Stimulated activated effector memory CD8-positive, alpha-beta T cell treated with anti-CD3 and anti-CD28 coated beads, Interleukin-12 subunit alpha, Interleukin-12 subunit beta, amount 100 ng/mL, for 72 hours (primary cell): ENCODE data around the gene LSM4.

Experiments used
- ATAC-seq: fragments of 150-1000 bp; cut with Tn5 transposase; 2 replicates; pipeline ENCODE4 v1.10.0; 2021
- DNase-seq, 2 donors: peaks; one replicate each; pipeline ENCODE4 v3.0.0; 2021 to 2022; ENCODE audit warnings: low spot score in 2 of 2
- H3K27ac Mint-ChIP-seq: one replicate; pipeline ENCODE4 v1.8.0; 2022; ENCODE audit warnings: mild to moderate bottlenecking, mixed read lengths
- H3K36me3 Mint-ChIP-seq: one replicate; pipeline ENCODE4 v1.8.0; 2022; ENCODE audit warnings: mild to moderate bottlenecking, mixed read lengths
- H3K4me1 Mint-ChIP-seq: one replicate; pipeline ENCODE4 v1.8.0; 2022; ENCODE audit warnings: mixed read lengths
- H3K4me3 Mint-ChIP-seq: one replicate; pipeline ENCODE4 v1.8.0; 2022; ENCODE audit warnings: mild to moderate bottlenecking, mixed read lengths
- H3K9me3 Mint-ChIP-seq: one replicate; pipeline ENCODE4 v1.8.0; 2022; ENCODE audit warnings: mixed read lengths

LSM4 gene

DNA sequence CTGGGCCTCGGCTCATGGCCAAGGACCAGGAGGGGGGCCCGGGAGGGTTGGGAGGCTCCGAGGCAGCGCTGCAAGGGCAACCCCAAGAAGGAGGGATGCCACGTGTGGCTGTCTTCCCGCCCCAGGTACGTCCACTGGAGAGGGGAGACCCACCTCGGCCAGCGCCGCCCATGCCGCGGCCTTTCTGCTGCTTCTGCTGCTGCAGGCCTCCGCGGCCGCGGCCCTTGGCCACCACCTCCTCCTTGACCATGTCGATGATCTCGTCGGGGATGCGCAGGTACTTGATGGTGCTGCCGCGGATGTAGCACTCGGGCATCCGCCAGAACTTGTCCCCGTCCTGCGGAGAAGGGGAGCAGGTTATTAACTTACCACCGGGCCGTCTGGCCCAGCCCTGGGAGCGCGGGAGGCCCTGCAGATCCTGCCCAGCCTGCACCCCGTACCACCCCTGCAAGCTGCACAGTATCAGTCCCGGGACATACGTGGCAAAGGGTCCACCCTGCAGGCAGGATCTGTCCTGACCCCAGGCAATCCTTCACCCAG, 13.3 kb downstream of the LSM4 start:
- ATAC-seq (no peak), DNase-seq (no peak)
- Mint-ChIP-seq H3K4me1 (peaks cover 39% of the 10 kb centered on the region), H3K27ac (no peak overlapping the region), H3K9me3 (no peaks in the 10 kb centered on the region), H3K4me3 (no peak overlapping the region), H3K36me3 (peaks cover 89% of the 10 kb centered on the region)

DNA sequence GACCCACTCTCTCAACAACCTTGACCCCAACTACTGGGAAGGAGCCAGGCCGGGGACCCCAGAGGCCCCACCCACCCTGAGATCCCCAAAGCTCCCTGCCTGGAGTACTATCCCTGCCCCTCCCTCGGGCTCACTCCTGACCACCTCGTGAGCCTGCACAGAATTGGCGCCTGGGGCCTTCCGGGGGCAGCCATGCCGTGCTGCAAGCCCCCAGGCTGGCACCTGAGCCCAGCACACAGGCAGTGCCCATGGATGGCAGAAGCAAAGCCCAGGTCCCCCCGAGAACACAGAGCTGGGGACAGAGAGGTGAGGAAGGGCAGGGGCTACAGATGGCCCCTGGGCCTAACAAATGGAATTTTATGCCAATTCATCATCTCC, 13.9 kb downstream of the LSM4 start:
- H3K36me3 Mint-ChIP-seq, result peaks cover 89% of the 10 kb centered on the region
- no peak for ATAC-seq
- H3K27ac Mint-ChIP-seq, result peak overlapping the region; percentile 61
- peaks cover 45% of the 10 kb centered on the region for H3K4me1 Mint-ChIP-seq
- H3K4me3 Mint-ChIP-seq, result no peak overlapping the region
- H3K9me3 Mint-ChIP-seq, result no peaks in the 10 kb centered on the region
- no peak for DNase-seq

GRCh38 chr19:18308051-18308947, 14.6 kb downstream of the LSM4 start:
- Mint-ChIP-seq H3K9me3 (no peaks in the 10 kb centered on the region), H3K4me3 (no peak overlapping the region), H3K4me1 (peaks cover 51% of the 10 kb centered on the region), H3K36me3 (peaks cover 89% of the 10 kb centered on the region), H3K27ac (peak overlapping the region; percentile 97)
- no peak for ATAC-seq
- no peak for DNase-seq

- Mint-ChIP-seq H3K27ac (peak overlapping the region; percentile 97), H3K4me3 (peak overlapping the region; percentile 96), H3K9me3 (no peaks in the 10 kb centered on the region), H3K4me1 (peaks cover 54% of the 10 kb centered on the region), H3K36me3 (peaks cover 84% of the 10 kb centered on the region)
- ATAC-seq (no peak), DNase-seq (no peak)
These were observed 15.6 kb downstream of the LSM4 start for GRCh38 chr19:18307271-18307681.

DNA sequence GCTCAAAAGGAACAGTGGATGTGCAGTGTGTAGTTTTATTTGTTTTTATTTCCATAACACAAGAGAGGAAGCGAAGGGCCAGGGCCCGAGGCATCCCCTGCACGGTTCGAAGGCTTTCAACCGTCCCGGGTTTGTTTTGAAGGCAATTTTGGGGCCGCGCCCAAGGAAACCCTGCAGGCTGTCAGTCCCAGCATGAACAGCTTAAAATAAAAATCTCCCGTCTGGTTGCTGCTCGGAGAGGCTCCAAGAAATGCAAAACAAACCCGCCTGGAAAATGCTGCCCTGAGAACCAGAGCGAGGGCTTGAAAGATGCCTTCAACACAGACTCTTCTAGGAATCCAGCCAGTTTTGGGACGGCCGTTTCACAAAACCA, 16.0 kb downstream of the LSM4 start:
- Mint-ChIP-seq H3K36me3 (peaks cover 80% of the 10 kb centered on the region), H3K9me3 (no peaks in the 10 kb centered on the region), H3K27ac (peak overlapping the region; percentile 97), H3K4me1 (peaks cover 54% of the 10 kb centered on the region), H3K4me3 (peak overlapping the region; percentile 96)
- no peak for ATAC-seq
- DNase-seq, result no peak

DNA sequence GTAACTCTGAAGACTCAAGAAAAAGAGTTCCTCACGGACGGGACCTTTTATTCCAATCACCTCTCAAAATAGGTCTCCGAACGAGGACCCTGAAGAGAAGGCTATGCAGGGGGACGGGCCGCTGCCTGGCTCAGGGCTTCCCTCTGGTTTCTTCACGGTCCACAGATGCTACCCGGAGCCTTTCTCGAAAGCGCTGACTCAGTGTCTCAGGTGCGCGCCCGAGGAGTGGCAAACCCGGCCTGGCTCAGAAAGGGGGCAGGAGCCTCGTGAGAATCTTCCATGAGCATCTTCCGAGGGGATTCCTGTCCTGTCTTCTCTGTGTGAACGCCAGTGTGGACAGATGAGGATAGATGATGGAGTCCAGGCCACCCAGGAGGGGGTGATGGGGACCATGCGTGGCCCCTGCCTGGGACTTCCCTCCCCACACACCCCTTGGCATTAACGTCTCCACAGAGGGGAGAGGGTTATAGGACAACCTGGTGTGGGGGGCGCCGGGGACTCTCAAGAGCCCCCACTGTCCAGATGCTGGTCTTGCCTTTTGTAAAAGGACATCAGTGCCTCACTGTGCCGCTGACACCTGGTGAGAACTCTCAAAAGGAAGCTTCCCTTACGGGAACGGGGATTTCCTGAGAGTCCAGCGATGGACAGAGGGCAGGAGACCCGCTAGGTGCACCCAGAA, 16.5 kb downstream of the LSM4 start:
- DNase-seq, result no peak
- Mint-ChIP-seq H3K36me3 (peaks cover 75% of the 10 kb centered on the region), H3K4me3 (peak overlapping the region; percentile 96), H3K4me1 (peaks cover 59% of the 10 kb centered on the region), H3K9me3 (no peaks in the 10 kb centered on the region), H3K27ac (peak overlapping the region; percentile 97)
- no peak for ATAC-seq

DNA sequence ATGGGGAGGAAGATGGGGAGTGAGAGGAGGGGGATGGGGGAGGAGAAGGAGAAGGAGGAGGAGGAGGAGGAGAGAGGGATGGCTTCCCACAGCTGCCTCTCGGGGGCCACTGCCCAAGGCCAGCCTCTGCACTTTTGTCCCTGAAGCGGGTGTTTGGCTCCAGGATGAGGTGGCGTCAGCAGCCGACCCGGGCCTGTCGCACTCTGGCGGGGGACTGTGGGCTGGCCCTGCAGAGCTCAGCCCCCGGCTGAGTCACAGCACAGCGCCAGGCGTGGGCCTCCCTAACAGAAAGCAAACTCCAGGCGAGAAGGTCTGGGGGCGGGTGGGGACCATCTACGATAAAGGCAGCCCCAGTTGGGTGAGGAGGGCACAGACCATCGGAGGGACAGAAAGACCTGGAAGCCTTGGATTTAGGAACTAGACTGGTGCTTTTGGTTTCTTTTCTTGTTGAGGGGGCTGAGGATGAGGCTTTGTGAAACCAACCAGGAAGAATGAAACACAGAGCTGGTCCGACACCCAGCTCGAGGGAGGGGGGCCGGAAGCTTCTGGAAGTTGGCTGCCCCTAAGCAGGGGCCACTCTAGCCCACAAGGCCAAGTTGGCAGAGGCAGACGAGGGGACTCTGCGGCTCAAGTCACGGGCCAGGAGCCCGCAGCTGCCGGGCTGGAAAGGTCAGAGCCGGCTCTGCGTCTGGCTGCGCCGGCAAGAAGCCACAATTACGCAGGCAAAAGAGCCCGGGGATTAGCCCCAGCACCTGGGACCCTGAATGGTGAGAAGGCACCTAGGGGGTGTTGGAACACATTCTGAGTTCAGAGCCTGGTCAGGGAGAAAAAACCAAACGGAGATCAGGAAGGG, 18.2 kb downstream of the LSM4 start:
- peak overlapping the region; percentile 96 for H3K4me3 Mint-ChIP-seq
- H3K9me3 Mint-ChIP-seq, result no peaks in the 10 kb centered on the region
- H3K27ac Mint-ChIP-seq, result peak overlapping the region; percentile 97
- peak; percentile 90 for ATAC-seq
- DNase-seq, result peak; percentile 71 to 91
- peaks cover 53% of the 10 kb centered on the region for H3K4me1 Mint-ChIP-seq
- H3K36me3 Mint-ChIP-seq, result peaks cover 58% of the 10 kb centered on the region

GRCh38 chr19:18304208-18304457, 18.7 kb downstream of the LSM4 start:
- H3K36me3 Mint-ChIP-seq, result peaks cover 53% of the 10 kb centered on the region
- no peaks in the 10 kb centered on the region for H3K9me3 Mint-ChIP-seq
- DNase-seq (peak in 1 of 2 donors; percentile 70), ATAC-seq (peak; percentile 2)
- peaks cover 53% of the 10 kb centered on the region for H3K4me1 Mint-ChIP-seq
- H3K27ac Mint-ChIP-seq, result peak overlapping the region; percentile 97
- H3K4me3 Mint-ChIP-seq, result peak overlapping the region; percentile 96

DNA sequence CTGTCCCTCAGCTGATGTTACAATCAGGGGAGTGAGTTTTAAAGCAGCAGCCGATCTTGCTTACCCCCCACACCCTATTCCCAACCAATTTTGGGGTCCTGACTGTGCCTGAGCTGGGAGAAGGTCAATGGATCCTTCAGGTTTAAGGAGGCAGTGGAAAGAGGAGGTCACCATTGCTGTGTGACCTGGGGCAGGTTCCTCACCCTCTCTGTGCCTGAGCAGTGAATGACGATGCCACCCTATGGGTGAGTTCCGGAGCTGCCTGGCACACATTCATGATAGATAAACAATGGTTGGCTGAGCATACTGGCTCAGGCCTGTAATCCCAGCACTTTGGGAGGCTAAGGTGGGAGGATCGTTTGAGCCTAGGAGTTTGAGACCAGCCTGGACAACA, 21.2 kb downstream of the LSM4 start:
- Mint-ChIP-seq H3K36me3 (peaks cover 36% of the 10 kb centered on the region), H3K4me3 (peak overlapping the region; percentile 40), H3K4me1 (peaks cover 42% of the 10 kb centered on the region), H3K9me3 (no peaks in the 10 kb centered on the region), H3K27ac (peak overlapping the region; percentile 78)
- DNase-seq (no peak), ATAC-seq (no peak)

GRCh38 chr19:18300930-18301717, 21.8 kb downstream of the LSM4 start:
- H3K9me3 Mint-ChIP-seq, result no peaks in the 10 kb centered on the region
- DNase-seq (no peak), ATAC-seq (no peak)
- peaks cover 42% of the 10 kb centered on the region for H3K4me1 Mint-ChIP-seq
- H3K27ac Mint-ChIP-seq, result peak overlapping the region; percentile 78
- peak overlapping the region; percentile 40 for H3K4me3 Mint-ChIP-seq
- H3K36me3 Mint-ChIP-seq, result peaks cover 30% of the 10 kb centered on the region

- peaks cover 19% of the 10 kb centered on the region for H3K36me3 Mint-ChIP-seq
- no peaks in the 10 kb centered on the region for H3K9me3 Mint-ChIP-seq
- no peak overlapping the region for H3K27ac Mint-ChIP-seq
- H3K4me1 Mint-ChIP-seq, result peaks cover 42% of the 10 kb centered on the region
- ATAC-seq (no peak), DNase-seq (no peak)
- no peak overlapping the region for H3K4me3 Mint-ChIP-seq
These were observed 23.2 kb downstream of the LSM4 start for GRCh38 chr19:18299654-18300053.

- DNase-seq (no peak), ATAC-seq (peak; percentile 47)
- no peaks in the 10 kb centered on the region for H3K9me3 Mint-ChIP-seq
- H3K4me1 Mint-ChIP-seq, result peaks cover 43% of the 10 kb centered on the region
- H3K36me3 Mint-ChIP-seq, result peaks cover 17% of the 10 kb centered on the region
- H3K4me3 Mint-ChIP-seq, result no peak overlapping the region
- peak overlapping the region; percentile 14 for H3K27ac Mint-ChIP-seq
These were observed 24.3 kb downstream of the LSM4 start for GRCh38 chr19:18298601-18299000.

DNA sequence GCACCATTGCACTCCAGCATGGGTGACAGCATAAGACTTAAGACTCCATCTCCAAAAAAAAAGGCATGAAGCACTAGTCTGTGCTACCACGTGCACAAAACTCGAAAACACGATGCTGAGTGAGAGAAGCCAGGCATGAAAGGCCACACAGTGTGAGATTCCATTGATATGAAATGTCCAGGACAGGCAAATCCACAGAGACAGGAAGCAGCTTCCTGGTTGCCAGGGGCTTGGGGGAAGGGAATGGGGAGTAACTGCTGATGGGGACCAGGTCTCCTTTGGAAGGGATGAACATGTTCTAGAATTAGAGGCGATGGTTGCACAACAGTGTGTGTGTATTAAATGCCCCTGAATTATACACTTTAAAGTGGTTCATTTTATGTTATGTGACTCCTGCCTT, 25.6 kb downstream of the LSM4 start:
- peaks cover 20% of the 10 kb centered on the region for H3K36me3 Mint-ChIP-seq
- peaks cover 45% of the 10 kb centered on the region for H3K4me1 Mint-ChIP-seq
- ATAC-seq (no peak), DNase-seq (no peak)
- no peak overlapping the region for H3K27ac Mint-ChIP-seq
- no peak overlapping the region for H3K4me3 Mint-ChIP-seq
- no peaks in the 10 kb centered on the region for H3K9me3 Mint-ChIP-seq

DNA sequence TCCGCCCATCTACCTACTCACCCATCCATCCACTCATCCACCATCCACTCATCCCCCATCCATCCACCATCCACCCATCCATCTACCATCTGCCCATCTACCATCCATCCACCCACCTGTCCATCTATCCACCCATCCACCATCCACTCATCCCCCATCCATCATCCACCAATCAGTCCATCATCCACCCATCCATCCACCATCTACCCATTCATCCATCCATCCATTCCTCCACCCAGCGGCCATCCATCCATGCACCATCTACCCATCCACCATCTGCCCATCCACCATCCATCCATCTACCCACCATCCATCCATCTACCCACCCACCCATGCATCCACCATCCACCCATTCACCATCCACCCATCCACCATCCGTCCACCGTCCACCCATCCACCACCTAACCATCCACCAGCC, 27.8 kb downstream of the LSM4 start:
- peaks cover 40% of the 10 kb centered on the region for H3K36me3 Mint-ChIP-seq
- H3K4me3 Mint-ChIP-seq, result peak overlapping the region; percentile 91
- no peaks in the 10 kb centered on the region for H3K9me3 Mint-ChIP-seq
- DNase-seq (no peak), ATAC-seq (no peak)
- peaks cover 59% of the 10 kb centered on the region for H3K4me1 Mint-ChIP-seq
- H3K27ac Mint-ChIP-seq, result peak overlapping the region; percentile 88
